Osteocyte (in vitro differentiated cells): Measurements from ENCODE around the gene ARSI. TPM values are rescaled to one million over a fixed set of nuclear protein-coding genes. Genes with fewer than 3 reads are reported as not detected.
"Not testable (repeated sequence)": the region's sequence is repeated elsewhere in the genome, so short reads cannot be mapped to it uniquely, and the experiment has no call there.

Source experiments
- DNase-seq: peaks from one replicate; pipeline ENCODE4 v3.0.0; 2021; ENCODE audit warnings: mixed read lengths; ENCODE audit not compliant: unreplicated experiment; ENCODE audit errors: extremely low spot score
- H3K27ac Mint-ChIP-seq: one replicate; pipeline ENCODE4 v1.8.0; 2021; ENCODE audit warnings: mild to moderate bottlenecking, mixed read lengths; ENCODE audit not compliant: unreplicated experiment
- H3K27me3 Mint-ChIP-seq: one replicate; pipeline ENCODE4 v1.8.0; 2021; ENCODE audit warnings: mixed read lengths; ENCODE audit not compliant: unreplicated experiment
- H3K36me3 Mint-ChIP-seq: one replicate; pipeline ENCODE4 v1.8.0; 2021; ENCODE audit warnings: mixed read lengths; ENCODE audit not compliant: unreplicated experiment
- H3K4me1 Mint-ChIP-seq: one replicate; pipeline ENCODE4 v1.8.0; 2021; ENCODE audit warnings: mixed read lengths; ENCODE audit not compliant: unreplicated experiment
- H3K4me3 Mint-ChIP-seq: one replicate; pipeline ENCODE4 v1.8.0; 2021; ENCODE audit warnings: mild to moderate bottlenecking, moderate library complexity, mixed read lengths; ENCODE audit not compliant: unreplicated experiment
- H3K9me3 Mint-ChIP-seq: one replicate; pipeline ENCODE4 v1.8.0; 2021; ENCODE audit warnings: mixed read lengths; ENCODE audit not compliant: unreplicated experiment
- total RNA-seq: library from RNA; stranded (reverse); gene quantifications from 2 replicates; pipeline ENCODE4 v1.2.1, GENCODE V29; 2021
- TF ChIP-seq, protein P1 (sequence below): fragments of 200-600 bp; sonication (generic); IDR thresholded peaks from 2 replicates; pipeline ENCODE4 v1.5.0; 2021; ENCODE audit warnings: antibody characterized with exemption, mild to moderate bottlenecking, moderate library complexity

ARSI gene
- total RNA-seq, 1 donor from 2014 or later, result 0.51 TPM

GRCh38 chr5:150253416-150254208 lies 49.1 kb downstream of the ARSI start:
- Mint-ChIP-seq H3K36me3 (no peaks in the 10 kb centered on the region), H3K27me3 (no peaks in the 10 kb centered on the region), H3K27ac (no peak overlapping the region), H3K4me3 (no peak overlapping the region), H3K4me1 (no peaks in the 10 kb centered on the region), H3K9me3 (no peaks in the 10 kb centered on the region)
- TF ChIP-seq, protein P1, sequence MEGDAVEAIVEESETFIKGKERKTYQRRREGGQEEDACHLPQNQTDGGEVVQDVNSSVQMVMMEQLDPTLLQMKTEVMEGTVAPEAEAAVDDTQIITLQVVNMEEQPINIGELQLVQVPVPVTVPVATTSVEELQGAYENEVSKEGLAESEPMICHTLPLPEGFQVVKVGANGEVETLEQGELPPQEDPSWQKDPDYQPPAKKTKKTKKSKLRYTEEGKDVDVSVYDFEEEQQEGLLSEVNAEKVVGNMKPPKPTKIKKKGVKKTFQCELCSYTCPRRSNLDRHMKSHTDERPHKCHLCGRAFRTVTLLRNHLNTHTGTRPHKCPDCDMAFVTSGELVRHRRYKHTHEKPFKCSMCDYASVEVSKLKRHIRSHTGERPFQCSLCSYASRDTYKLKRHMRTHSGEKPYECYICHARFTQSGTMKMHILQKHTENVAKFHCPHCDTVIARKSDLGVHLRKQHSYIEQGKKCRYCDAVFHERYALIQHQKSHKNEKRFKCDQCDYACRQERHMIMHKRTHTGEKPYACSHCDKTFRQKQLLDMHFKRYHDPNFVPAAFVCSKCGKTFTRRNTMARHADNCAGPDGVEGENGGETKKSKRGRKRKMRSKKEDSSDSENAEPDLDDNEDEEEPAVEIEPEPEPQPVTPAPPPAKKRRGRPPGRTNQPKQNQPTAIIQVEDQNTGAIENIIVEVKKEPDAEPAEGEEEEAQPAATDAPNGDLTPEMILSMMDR, result no peak
- DNase-seq, result no peak

DNA sequence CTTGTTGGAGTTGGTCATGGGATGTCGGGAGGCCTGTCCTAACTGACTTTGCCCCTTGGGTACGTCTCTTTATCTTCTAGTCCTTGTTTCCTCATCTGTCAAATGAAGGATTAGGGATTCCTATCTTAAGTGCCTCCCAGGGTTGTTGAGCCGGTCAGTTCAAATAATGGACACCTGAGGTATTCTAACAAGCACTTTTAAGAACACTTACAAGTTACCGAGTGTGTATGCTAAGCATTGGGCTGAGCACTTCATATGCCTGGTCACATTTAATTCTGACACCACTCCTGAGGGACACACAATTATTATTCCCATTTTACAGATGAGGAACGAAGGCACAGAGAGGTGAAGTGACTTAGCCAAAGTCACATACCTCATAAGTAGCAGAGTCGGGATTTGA lies 50.2 kb downstream of the ARSI start:
- Mint-ChIP-seq H3K36me3 (no peaks in the 10 kb centered on the region), H3K9me3 (no peaks in the 10 kb centered on the region), H3K27ac (no peak overlapping the region), H3K27me3 (no peaks in the 10 kb centered on the region), H3K4me3 (no peak overlapping the region), H3K4me1 (no peaks in the 10 kb centered on the region)
- DNase-seq, result no peak
- TF ChIP-seq, protein P1, result no peak

DNA sequence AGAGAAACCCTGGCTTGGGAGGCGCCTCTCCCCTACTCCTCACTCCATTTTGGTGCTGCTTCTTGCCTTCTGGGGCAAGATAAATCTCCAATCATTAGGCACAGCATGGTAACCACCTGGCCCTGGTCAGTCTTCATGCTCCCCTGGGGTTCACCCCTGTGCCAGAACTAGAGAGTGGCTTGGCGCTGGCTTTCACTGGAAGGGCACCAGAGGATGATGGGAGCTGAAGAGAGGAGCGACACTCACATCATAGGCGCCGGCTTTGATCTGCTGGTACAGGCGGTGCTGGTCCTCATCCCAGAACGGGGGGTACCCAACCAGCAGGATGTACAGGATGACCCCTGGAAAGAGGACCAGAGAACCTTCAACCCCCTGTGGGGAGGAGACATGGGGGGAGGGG lies 51.2 kb downstream of the ARSI start:
- Mint-ChIP-seq H3K36me3 (no peaks in the 10 kb centered on the region), H3K4me1 (no peaks in the 10 kb centered on the region), H3K27me3 (no peaks in the 10 kb centered on the region), H3K4me3 (no peak overlapping the region), H3K27ac (no peak overlapping the region), H3K9me3 (no peaks in the 10 kb centered on the region)
- DNase-seq, result no peak
- TF ChIP-seq, protein P1, result no peak

- no peaks in the 10 kb centered on the region for H3K36me3 Mint-ChIP-seq
- no peak for DNase-seq
- H3K4me1 Mint-ChIP-seq, result peaks cover 8% of the 10 kb centered on the region
- no peaks in the 10 kb centered on the region for H3K27me3 Mint-ChIP-seq
- no peak overlapping the region for H3K4me3 Mint-ChIP-seq
- H3K27ac Mint-ChIP-seq, result no peak overlapping the region
- TF ChIP-seq, protein P1, result no peak
- no peaks in the 10 kb centered on the region for H3K9me3 Mint-ChIP-seq
Measured at GRCh38 chr5:150249744-150250143, 53.0 kb downstream of the ARSI start.

- Mint-ChIP-seq H3K27ac (no peak overlapping the region), H3K27me3 (no peaks in the 10 kb centered on the region), H3K36me3 (no peaks in the 10 kb centered on the region), H3K4me1 (peaks cover 8% of the 10 kb centered on the region), H3K4me3 (no peak overlapping the region), H3K9me3 (no peaks in the 10 kb centered on the region)
- TF ChIP-seq, protein P1, result no peak
- no peak for DNase-seq
Measured at GRCh38 chr5:150248946-150249345, 53.8 kb downstream of the ARSI start.

DNA sequence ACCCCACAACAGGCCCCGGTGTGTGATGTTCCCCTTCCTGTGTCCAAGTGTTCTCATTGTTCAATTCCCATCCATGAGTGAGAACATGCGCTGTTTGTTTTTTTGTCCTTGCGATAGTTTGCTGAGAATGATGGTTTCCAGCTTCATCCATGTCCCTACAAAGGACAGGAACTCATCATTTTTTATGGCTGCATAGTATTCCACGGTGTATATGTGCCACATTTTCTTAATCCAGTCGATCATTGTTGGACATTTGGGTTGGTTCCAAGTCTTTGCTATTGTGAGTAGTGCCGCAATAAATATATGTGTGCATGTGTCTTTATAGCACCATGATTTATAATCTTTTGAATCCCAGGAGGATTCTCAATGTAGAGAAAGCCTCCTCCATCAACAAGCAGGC lies 54.2 kb downstream of the ARSI start:
- not testable (repeated sequence) for H3K36me3 Mint-ChIP-seq

More for the DNA sequence above, 54.2 kb downstream of the ARSI start:
- not testable (repeated sequence) for H3K27ac Mint-ChIP-seq, H3K9me3 Mint-ChIP-seq, H3K27me3 Mint-ChIP-seq, DNase-seq, H3K4me3 Mint-ChIP-seq, H3K4me1 Mint-ChIP-seq
